CD14-positive monocyte (primary cell): ENCODE measurements around the gene CPA2. TPM values are rescaled to one million over a fixed set of nuclear protein-coding genes. Genes with fewer than 3 reads are reported as not detected.

Experiments used
- DNase-seq, 3 donors: peaks; one replicate each; pipeline ENCODE4 v3.0.0-alpha.2; 2011 to 2022
- H2AFZ ChIP-seq: 2 replicates; pipeline ENCODE4 v1.6.0; 2012; ENCODE audit warnings: mild to moderate bottlenecking, low read depth, low read length, inconsistent platforms; ENCODE audit not compliant: insufficient read depth, poor library complexity, severe bottlenecking
- H3K27ac ChIP-seq, 2 donors: 1 replicate in 1 of 2; 2 replicates in 1 of 2; pipeline ENCODE4 v1.5.1; 2012 to 2013; ENCODE audit warnings: low read length in 2 of 2, control low read depth in 1 of 2, inconsistent platforms in 1 of 2, low read depth in 1 of 2, mild to moderate bottlenecking in 1 of 2
- H3K27me3 ChIP-seq, 2 donors: one replicate each; pipeline versions ENCODE4 v1.6.0 to v1.6.1; 2011 to 2013; ENCODE audit warnings: low read length in 2 of 2; ENCODE audit not compliant: control insufficient read depth in 2 of 2, insufficient read depth in 2 of 2
- H3K36me3 ChIP-seq, 2 donors: replicated peaks in 1 of 2; 1 replicate in 1 of 2; 2 replicates in 1 of 2; pipeline versions ENCODE4 v1.5.1 to v1.6.1; 2012 to 2013; ENCODE audit warnings: low read length in 2 of 2, control low read depth in 1 of 2, inconsistent platforms in 1 of 2, mild to moderate bottlenecking in 1 of 2; ENCODE audit not compliant: insufficient read depth in 2 of 2, control insufficient read depth in 1 of 2
- H3K4me1 ChIP-seq, 2 donors: 1 replicate in 1 of 2; 2 replicates in 1 of 2; pipeline versions ENCODE4 v1.5.1 to v1.6.1; 2012 to 2013; ENCODE audit warnings: low read length in 2 of 2, control low read depth in 1 of 2, inconsistent platforms in 1 of 2, mild to moderate bottlenecking in 1 of 2, moderate library complexity in 1 of 2; ENCODE audit not compliant: insufficient read depth in 2 of 2, control insufficient read depth in 1 of 2
- H3K4me2 ChIP-seq: replicated peaks from 2 replicates; pipeline ENCODE3; 2012; ENCODE audit warnings: low read length, moderate library complexity, mild to moderate bottlenecking; ENCODE audit not compliant: poor library complexity, severe bottlenecking; ENCODE audit errors: extremely low read depth
- H3K4me3 ChIP-seq, 3 experiments: fragments of 200-600 bp in 1 of 3; sonication (generic) in 1 of 3; replicated peaks in 1 of 3; 1 replicate in 2 of 3; 2 replicates in 1 of 3; pipeline ENCODE4 v1.5.1; 2011 to 2013; ENCODE audit warnings: low read length in 3 of 3, mild to moderate bottlenecking in 3 of 3, control low read depth in 2 of 3, low read depth in 2 of 3, inconsistent platforms in 1 of 3, moderate library complexity in 1 of 3
- H3K79me2 ChIP-seq: 2 replicates; pipeline ENCODE4 v1.6.0; 2012; ENCODE audit warnings: mild to moderate bottlenecking, control low read depth, inconsistent platforms, low read length, moderate library complexity; ENCODE audit not compliant: insufficient read depth
- H3K9ac ChIP-seq: 2 replicates; pipeline ENCODE4 v1.6.0; 2017; ENCODE audit warnings: low read length, mild to moderate bottlenecking; ENCODE audit not compliant: insufficient read depth, poor library complexity, severe bottlenecking
- H3K9me3 ChIP-seq, 2 donors: replicated peaks in 1 of 2; 1 replicate in 1 of 2; 2 replicates in 1 of 2; pipeline versions ENCODE4 v1.5.1 to v1.6.1; 2012 to 2013; ENCODE audit warnings: low read length in 2 of 2, control low read depth in 1 of 2; ENCODE audit not compliant: control insufficient read depth in 1 of 2, insufficient read depth in 1 of 2
- H4K20me1 ChIP-seq: 2 replicates; pipeline ENCODE4 v1.6.0; 2012; ENCODE audit warnings: mild to moderate bottlenecking, low read length, control low read depth, moderate library complexity; ENCODE audit not compliant: insufficient read depth
- H3K27ac Mint-ChIP-seq, 7 donors: one replicate each; pipeline ENCODE4 v1.8.0; 2020; ENCODE audit warnings: mild to moderate bottlenecking in 7 of 7, mixed read lengths in 7 of 7, moderate library complexity in 6 of 7, inconsistent platforms in 2 of 7
- H3K27me3 Mint-ChIP-seq, 3 donors: one replicate each; pipeline ENCODE4 v1.8.0; 2021 to 2022; ENCODE audit warnings: low read depth in 3 of 3, mild to moderate bottlenecking in 3 of 3, mixed read lengths in 3 of 3, moderate library complexity in 3 of 3, inconsistent platforms in 1 of 3
- H3K36me3 Mint-ChIP-seq, 2 donors: one replicate each; pipeline ENCODE4 v1.8.0; 2020; ENCODE audit warnings: mixed read lengths in 2 of 2, inconsistent platforms in 1 of 2, mild to moderate bottlenecking in 1 of 2
- H3K4me1 Mint-ChIP-seq: one replicate; pipeline ENCODE4 v1.8.0; 2020; ENCODE audit warnings: mild to moderate bottlenecking, mixed read lengths
- H3K4me3 Mint-ChIP-seq, 2 donors: one replicate each; pipeline ENCODE4 v1.8.0; 2020; ENCODE audit warnings: mild to moderate bottlenecking in 2 of 2, mixed read lengths in 2 of 2, moderate library complexity in 1 of 2
- H3K9me3 Mint-ChIP-seq, 7 donors: one replicate each; pipeline ENCODE4 v1.8.0; 2020 to 2022; ENCODE audit warnings: mixed read lengths in 7 of 7, mild to moderate bottlenecking in 6 of 7, moderate library complexity in 6 of 7, inconsistent platforms in 2 of 7
- CTCF ChIP-seq: fragments of 200-600 bp; IDR thresholded peaks from one replicate; pipeline ENCODE4 v1.8.0; 2022; ENCODE audit warnings: antibody characterized with exemption, mild to moderate bottlenecking
- WGBS: methylation state at CpG from one replicate; pipeline ENCODE4 v1.1.5; 2013; ENCODE audit warnings: missing lambda C conversion rate; ENCODE audit not compliant: insufficient coverage; 5-methylcytosine and 5-hydroxymethylcytosine counted together
- intact Hi-C, 2 donors: fragments of 100-400 bp; cut with micrococcal nuclease; formaldehyde crosslinking; loops; one replicate each; pipeline versions ENCODE4 v1.15.0 to v1.15.1; 2023
- polyA plus RNA-seq, 3 donors: library from polyadenylated mRNA; depleted of rRNA in 1 of 3; unstranded in 2 of 3; stranded (reverse) in 1 of 3; fragments of 300-500 nt in 2 of 3; fragments of >200 nt in 1 of 3; fragmentation: Illumina TruSeq in 2 of 3; gene quantifications; 1 replicate in 2 of 3; 2 replicates in 1 of 3; pipeline ENCODE4 v1.2.3, GENCODE V29; 2012 to 2021

Gene CPA2
- polyA plus RNA-seq, 3 donors, result not detected

- DNase-seq, result no peak
- Histone ChIP-seq H3K36me3 (no peaks in the 10 kb centered on the region), H2AFZ (no peak overlapping the region), H3K9me3 (no peaks in the 10 kb centered on the region), H3K9ac (no peak overlapping the region), H3K27me3 (no peaks in the 10 kb centered on the region), H3K4me2 (no peak overlapping the region), H3K4me1 (no peaks in the 10 kb centered on the region), H4K20me1 (no peaks in the 10 kb centered on the region), H3K4me3 (no peak overlapping the region), H3K79me2 (no peaks in the 10 kb centered on the region), H3K27ac (no peak overlapping the region)
- no CpG with 5 or more reads among the region's 1 CpG for WGBS
- intact Hi-C loops, result no loop called here
- TF ChIP-seq CTCF, result no peak
- Mint-ChIP-seq H3K27ac (no peak overlapping the region), H3K27me3 (peaks cover 0 to 5% (median 2%) of the 10 kb centered on the region in 3 donors), H3K36me3 (no peaks in the 10 kb centered on the region), H3K4me3 (no peak overlapping the region), H3K9me3 (peaks cover 0 to 4% (median 2%) of the 10 kb centered on the region in 7 donors), H3K4me1 (peaks cover 8% of the 10 kb centered on the region)
These were observed 13.2 kb downstream of the CPA2 start for GRCh38 chr7:130279906-130280305.

GRCh38 chr7:130281260-130281659 lies 14.6 kb downstream of the CPA2 start:
- TF ChIP-seq CTCF, result no peak
- H2AFZ ChIP-seq, result no peak overlapping the region
- H3K9me3 Mint-ChIP-seq, result peaks cover 0 to 7% (median 2%) of the 10 kb centered on the region in 7 donors
- H3K4me3 ChIP-seq, result no peak overlapping the region
- intact Hi-C loops, result no loop called here
- no peak overlapping the region for H3K4me3 Mint-ChIP-seq
- H3K79me2 ChIP-seq, result no peaks in the 10 kb centered on the region
- H3K36me3 ChIP-seq, result no peaks in the 10 kb centered on the region
- 100% methylated on average over 1 of the region's 1 CpG for WGBS
- no peaks in the 10 kb centered on the region for H3K36me3 Mint-ChIP-seq
- no peaks in the 10 kb centered on the region for H4K20me1 ChIP-seq
- H3K9ac ChIP-seq, result no peak overlapping the region
- H3K4me1 Mint-ChIP-seq, result peaks cover 8% of the 10 kb centered on the region
- H3K27me3 Mint-ChIP-seq, result peaks cover 0 to 1% (median 1%) of the 10 kb centered on the region in 3 donors
- no peak overlapping the region for H3K27ac ChIP-seq
- H3K4me1 ChIP-seq, result no peaks in the 10 kb centered on the region
- DNase-seq, result no peak
- H3K9me3 ChIP-seq, result no peaks in the 10 kb centered on the region
- H3K27ac Mint-ChIP-seq, result no peak overlapping the region
- no peak overlapping the region for H3K4me2 ChIP-seq
- H3K27me3 ChIP-seq, result no peaks in the 10 kb centered on the region
